GM21825 (cell line): Measurements from ENCODE around the gene CFAP77.
A peak's percentile ranks its signal among the peaks of the same experiment; 100 is the strongest.

Source experiments
- ATAC-seq: cut with Tn5 transposase; IDR thresholded peaks from one replicate; pipeline ENCODE4 v1.9.1; 2021; ENCODE audit warnings: mild to moderate bottlenecking, moderate library complexity; ENCODE audit not compliant: unreplicated experiment

CFAP77 gene

DNA sequence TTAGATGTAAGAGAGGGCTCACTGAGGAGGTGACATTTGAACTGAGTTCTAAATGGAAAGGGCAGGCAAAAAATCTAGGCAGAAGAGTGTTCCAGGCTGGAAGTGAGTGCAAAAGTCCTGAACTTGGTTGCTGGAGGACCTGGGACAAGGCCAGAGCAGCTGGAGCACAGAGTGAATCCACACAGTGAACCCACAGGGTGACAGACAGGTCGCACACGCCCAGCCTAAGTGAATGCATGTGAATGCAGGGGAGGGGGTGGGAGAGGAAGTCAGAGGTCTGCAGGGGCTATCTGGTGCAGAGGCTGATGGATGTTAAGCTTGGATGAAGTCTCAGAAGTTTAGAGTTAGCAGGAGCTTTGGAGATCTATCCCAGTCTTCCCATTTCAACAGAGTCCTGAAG is 2.8 kb upstream of the CFAP77 start:
- ATAC-seq: no peak

DNA sequence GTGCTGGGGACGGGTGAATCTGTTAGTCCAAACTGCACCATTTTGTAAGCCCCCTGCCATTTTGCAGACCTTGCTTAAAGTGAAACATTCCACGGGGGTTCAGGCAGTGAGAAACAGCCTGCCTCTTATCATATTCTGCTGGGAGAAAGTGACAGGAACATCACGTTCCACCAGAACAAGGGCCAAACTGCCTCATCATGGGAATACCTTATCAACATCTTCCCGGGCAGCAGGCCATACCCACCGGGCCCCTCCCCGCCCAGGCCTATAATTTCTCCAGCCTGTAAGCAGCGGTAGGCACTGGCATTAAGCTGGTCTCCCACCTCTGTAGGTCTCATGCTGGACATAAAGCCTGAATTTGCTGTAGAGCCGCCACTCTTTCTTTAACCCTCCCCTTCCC is 1.5 kb upstream of the CFAP77 start:
- no peak for ATAC-seq

DNA sequence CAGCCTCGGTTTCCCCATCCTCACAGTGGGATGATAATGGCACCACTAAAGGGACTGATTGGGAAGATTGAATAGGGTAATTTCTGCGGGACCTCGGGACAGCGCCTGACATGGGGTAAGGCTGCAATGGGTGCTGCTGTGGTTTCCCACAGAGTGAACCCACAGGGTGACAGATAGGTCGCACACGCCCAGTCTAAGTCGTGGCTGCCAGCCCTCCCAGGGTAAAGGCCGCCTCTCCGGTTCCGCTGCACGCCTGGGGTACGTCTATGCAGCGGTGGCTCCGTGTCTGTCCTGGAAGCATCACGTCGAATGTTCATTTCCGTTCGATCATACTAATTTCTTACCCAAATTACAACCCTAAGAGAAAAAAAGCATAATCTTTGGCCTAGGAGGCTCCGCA is 631 bp downstream of the CFAP77 start:
- no peak for ATAC-seq

DNA sequence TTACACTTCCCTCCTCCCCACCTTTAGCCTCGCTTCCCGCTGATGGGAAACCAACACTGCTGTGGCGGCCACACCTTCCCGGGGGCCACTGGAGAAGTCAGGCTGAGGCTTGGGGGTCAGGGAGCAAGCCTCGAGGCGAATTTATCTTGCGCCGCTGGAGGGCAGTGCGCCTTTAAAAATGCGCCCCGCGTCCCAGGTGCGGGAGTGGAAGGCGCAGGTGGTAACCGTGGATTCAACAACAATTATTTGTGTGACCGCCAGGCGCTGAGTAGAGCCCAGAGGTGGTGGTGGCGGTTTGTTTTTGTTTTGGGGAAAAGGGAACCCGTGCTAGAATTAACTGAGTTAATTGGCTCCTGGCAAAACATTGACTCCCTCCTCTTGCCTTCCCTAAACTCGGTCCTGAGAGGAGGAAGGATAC is 1.1 kb downstream of the CFAP77 start:
- peak; percentile 49 for ATAC-seq

DNA sequence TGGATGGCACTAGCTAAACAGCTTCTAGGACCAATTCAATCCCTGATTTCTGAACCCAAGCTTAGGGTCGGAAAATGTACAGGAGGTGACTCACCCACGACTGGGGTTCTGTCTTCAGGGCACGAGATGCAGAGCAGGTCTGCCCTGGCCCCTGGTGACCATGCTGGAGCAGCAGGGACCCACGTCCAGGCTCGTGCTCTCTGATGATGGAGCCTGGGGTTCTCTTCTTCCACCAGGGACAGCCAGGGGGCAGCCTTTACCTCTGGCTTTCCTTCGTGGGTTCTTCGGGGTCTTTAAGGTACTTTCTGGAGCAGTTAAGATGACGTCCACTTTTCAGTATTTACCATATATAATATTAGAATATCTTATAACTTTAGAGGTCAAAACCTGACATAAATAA is 2.1 kb downstream of the CFAP77 start:
- ATAC-seq: no peak

DNA sequence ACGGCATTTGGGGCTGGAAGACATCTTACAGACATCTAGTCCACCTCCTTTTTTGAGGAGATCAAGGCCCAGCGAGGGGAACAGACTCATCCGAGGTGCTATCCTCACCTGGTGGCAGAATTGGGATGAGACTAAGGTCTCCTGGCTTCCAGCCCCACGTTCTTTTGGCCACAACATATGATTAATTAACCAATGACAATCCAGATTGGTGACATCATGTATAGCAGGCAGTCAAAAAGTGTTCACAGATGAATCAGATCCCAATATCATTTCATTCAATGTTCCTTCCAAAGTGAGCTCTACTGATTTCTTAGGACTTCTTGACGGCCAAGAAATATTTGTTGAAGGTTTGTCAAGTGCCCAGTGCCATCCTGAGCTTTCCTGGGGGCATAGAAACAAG is 3.9 kb downstream of the CFAP77 start:
- ATAC-seq: no peak

DNA sequence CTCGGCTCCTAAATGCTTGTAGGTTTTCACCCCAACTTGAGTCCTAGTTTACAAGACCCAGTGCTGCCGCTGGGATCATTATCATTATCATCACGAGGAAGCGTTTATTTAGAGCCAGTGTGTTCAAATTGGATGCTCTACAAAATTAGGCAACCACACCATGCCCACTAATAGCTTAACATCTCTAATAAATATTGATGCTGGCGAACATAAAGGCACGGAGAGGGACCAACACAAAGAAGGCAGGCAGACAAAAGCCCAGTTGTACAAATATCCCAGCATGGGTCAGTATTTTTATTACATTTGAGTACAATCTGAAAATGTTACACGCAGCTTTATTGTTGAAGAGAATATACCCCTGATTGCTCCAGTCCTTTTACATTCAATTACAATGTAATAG is 4.7 kb downstream of the CFAP77 start:
- no peak for ATAC-seq

DNA sequence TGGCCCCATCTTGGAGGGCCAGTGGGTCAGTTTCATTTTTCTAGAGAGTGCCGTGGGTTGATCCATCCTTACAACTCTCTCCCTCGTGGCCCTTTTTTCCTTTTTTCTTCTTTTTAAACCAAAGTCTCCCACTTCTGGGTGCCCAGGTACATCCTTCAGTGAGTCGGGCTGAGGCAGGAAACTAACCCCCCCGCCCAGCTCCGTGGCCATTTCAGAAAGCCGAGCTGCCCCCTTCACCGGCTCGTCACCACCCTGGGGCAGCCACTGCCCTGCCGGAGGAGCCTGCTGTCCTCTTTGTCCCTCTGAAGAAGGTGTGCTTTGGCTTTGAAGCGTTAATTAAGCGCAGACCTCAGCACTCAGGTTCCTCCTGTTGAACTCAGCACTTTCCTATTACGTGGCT is 5.2 kb downstream of the CFAP77 start:
- ATAC-seq: no peak

DNA sequence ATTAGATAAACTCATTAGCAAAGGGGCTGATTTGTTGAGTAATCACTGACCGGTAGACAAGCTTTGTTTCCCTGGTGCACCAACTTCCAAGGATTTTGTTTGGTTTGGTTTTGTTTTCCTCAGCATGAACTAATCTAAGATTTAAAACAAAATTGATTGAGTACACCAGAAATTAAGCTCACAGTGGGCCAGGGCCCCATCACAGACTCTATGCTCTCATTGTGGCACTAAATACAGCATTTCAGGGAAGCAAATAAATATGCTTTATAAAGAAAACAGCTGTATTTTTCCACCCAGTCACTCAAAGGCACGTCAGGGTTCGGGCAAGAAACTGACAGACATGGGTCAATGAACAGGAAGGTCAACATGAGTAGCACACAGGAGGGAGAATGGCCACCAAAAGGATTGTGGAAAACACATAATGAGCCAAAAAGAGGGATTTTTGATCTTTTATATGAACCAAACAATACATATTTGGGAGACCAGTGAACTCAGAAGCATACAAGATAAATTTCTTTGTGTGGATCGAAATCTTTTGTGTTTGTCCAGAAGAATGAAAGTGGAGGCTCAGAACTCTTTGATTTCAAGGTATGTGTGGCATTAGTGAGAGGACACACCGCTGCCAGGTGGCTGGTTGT is 8.8 kb downstream of the CFAP77 start:
- no peak for ATAC-seq

DNA sequence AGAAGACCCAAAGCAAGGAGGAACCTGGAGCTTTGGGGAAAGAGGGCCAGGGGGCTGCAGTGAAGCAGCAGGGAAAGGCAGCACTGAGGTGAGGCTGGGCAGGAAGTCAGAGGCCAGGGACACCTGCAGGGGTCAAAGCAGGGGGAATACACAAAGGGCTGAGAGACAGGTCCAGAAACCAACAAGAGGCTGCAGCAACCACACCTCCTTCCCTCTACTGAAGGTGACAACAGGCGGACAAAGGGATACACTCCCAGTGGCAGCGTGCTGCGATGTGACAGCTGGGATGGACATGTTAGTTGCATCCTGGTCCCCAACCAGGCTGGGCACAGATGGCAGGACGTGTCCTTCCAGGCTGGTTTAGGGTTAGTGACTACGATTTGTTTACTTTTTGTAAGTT is 12.6 kb downstream of the CFAP77 start:
- no peak for ATAC-seq

DNA sequence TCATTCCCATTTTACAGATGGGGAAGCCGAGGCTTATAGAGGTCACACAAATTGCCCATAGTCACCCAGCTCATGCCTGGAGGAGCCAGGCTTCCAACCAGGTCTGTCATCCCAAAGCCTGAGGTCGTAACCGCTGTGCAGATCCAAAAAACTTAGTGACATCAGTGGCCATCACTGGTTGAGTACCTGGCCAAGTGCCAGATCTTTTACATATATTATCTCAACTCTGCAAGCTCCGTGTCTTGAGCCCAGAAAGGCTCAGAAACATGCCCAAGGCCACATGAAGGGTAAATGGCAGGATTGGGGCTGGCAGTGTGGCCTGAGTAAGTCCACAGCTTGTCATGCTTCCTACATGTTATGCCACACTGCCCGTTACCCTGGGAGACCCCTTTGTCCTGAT is 13.5 kb downstream of the CFAP77 start:
- no peak for ATAC-seq

DNA sequence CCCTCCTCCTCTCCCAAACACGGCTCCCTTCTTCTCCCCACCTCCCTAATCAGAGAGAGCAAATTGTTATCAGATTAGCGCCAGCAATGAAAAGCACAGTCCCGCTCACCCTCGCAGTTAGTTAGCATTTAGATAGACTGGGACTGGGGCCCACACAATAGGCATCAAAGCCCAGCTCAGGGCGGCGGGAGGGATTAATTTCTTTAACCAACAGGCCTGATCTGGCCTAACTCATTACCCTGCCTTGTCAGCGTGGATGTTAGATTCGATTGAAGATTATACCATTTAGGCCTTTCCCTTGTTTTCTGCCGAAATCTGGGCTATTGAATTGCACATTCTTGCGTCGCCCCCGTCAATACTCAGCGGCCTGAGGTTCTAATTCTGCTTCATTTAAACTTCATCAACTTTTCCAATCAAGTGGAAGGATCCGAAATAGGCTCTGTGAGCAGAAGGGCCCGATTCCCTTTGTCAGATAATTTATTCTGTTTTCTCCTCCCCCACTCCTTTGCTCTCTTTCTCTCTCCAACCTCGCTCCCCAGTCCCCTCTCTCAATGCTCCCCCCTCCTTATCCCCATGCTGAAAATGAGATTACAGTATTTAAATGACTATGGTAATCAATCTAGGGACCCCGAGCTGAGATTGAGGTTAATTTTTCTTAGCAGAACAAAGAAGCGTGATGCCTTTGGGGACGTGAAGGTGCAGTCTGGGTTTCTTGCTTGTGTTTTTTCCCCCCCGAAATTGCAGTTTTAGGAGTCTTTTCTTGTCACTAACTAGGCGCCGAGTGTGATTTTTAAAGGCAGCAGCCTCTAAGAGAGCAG is 15.1 kb downstream of the CFAP77 start:
- ATAC-seq: no peak

DNA sequence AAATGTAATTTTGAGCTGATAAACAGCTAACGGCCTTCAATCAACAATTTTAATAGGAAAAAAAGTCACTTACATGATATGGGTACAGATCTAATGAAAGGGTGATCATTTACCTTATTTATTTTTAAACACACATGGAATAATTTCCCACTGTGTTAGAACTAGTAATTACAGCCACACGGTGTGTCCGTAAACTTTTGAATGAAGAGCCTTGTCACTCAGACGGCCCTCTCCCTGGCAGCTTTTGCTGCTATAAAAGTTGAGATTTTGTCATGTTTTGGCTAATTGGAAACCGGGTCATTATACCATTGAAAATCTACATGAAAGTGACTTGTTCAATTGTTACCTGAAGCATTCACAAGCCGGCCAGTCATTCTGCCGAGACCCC is 15.7 kb downstream of the CFAP77 start:
- ATAC-seq: no peak

DNA sequence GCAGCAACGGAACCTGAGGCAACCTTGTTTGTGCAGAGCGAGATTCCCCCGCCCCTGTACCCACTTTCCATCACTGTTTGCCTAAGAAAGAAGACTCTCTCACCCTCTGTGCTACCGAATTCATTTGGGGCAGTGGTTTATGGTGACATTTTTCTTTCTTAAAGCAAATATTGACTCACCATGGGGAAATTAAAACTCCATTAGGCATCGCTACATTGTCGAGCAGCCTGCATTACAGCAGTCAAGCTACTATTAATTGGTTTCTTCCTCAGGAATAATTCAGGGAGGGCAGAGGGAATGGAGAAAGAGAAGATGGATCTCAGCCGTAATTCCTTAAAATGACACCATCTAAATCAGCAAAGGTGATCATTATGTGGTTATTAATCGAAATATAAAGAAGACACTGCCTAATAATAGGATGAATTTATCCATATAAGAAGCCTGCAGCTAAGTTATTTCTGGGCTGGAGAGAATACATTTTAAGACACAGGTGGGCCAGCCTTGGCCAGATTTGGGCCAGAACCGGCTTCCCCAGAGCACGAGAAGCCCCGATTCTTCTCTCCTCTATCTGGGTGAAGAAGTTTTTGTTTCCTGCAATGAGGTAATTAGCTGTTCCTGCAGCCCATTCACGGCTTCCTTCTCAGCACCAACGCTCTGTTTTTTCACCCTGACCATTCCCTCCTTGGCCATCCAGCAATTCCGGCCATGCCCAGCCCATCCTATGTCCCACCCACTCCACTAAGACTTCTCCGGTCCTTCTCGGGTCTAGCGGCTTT is 16.8 kb downstream of the CFAP77 start:
- no peak for ATAC-seq

DNA sequence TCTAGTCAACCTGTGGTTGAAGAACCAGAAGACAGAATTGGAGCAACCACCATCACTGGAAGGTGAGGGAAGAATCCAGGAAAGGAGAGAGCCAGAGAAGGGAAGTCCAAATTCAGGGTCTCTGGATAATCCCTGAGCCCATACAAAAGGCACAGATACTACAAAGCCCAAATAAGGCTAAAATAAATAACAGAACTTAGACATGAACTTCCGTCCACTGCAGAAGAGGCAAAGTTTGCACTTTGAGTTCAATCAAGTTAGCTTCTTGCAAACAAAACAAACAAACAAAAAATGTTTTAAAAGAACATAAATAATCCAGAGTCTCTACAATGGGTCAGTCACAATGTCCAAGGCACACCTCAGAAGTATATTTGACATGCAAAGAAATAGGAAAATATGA is 21.0 kb downstream of the CFAP77 start:
- ATAC-seq: no peak

DNA sequence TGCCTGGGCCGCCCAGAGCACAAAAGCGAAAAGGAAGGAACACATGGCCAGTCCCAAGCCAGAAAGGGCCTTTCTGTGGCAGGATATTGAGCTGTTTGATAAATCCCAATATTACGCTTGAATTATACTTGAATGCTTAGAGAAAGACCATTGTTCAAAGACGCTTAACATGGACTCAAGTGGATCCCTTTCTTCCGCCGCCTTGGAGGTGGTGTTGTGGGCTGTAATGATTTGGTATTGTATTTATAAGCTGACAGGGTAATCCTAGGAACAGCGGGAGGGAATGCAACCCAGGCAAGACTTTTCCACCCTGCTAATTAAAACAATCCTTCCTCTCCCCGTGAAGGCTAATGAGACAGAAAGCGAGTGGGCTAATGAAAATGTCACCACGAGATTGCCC is 24.9 kb downstream of the CFAP77 start:
- no peak for ATAC-seq

DNA sequence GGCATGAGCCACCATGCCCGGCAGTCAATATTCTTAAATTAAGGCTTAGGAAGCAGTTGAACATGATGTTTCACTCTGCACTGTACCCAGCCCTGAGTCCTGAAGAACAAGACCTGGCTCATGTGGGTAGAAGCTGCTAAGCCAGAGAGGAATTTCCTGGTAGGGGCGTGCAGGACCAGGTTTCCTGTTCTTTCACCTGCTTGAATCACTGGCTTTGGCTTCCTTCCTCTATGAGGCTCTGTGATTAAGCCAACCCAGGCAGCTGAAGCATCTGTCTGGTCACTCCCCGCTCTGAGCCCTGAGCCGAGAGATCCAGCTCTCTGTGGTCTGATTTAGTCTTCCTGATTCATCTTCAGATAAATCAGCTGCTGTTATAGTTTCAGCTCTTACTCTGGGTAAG is 29.1 kb downstream of the CFAP77 start:
- ATAC-seq: no peak

DNA sequence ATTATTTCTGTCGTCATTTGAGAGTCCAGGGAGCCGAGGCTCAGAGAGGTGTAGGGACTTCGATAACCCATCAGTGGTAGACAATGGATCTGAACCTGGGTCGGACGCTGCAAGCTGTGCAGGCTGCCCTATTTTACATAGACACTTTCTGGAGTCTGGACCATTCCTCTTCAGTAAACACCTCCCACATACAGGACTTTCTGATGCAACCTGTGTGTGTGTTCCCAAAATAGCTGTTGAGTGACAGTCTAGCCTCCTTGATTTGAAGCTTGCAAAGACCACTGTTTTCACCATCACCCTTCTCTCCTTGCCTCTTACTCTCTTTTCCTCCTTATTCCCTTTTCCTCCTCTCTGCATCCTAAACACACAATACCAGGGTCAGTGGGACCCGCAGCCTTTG is 30.7 kb downstream of the CFAP77 start:
- ATAC-seq: no peak

DNA sequence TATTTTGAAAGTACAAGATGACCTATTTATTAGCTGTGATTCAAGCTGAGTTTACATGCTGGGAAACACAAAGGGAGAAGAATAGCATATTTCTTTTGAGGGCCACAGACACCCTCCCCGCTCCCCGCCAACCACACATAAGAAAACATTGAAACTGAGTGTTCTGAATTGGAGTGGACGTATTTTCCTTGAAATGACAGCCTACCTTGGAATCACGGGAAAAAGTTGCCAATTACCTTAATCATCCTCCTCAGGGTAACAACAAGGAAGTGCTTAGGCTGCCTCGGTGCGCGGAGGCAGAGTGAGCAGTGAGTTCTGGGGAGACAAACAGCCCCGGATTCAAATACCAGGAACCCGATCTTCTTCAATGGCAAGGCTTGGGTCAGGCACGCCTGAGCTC is 31.4 kb downstream of the CFAP77 start:
- ATAC-seq: no peak

DNA sequence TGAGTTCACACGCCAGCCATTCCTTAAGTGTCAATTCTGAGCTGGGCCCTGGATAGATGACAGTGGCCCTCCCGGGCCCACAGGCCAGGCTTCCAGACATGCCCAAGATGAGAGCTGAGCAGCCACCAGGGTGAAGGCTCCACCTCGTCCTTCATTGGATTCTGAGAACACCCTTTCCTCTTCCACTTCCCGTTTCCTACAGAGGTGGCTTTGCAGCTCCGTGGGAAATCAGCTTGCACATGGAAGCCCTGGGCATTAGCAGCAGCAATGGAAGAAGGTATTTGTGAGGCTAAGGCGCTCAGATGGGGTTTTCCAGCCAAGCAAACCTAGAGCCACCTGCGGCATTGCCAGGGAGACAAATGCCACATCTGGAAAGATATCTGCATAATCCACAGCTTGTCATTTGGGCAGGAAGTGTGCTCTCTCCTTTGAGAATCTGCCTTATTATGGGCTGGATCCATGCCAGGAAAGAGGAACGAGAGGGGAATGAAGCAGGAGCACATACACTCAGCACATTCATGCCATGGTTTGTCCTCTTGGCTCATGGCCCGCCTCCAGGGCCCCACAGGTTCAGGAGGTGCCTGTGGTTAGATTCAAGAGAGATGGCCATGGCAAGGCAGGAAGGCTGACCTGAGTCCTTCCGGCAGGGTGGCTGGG is 34.1 kb downstream of the CFAP77 start:
- no peak for ATAC-seq

DNA sequence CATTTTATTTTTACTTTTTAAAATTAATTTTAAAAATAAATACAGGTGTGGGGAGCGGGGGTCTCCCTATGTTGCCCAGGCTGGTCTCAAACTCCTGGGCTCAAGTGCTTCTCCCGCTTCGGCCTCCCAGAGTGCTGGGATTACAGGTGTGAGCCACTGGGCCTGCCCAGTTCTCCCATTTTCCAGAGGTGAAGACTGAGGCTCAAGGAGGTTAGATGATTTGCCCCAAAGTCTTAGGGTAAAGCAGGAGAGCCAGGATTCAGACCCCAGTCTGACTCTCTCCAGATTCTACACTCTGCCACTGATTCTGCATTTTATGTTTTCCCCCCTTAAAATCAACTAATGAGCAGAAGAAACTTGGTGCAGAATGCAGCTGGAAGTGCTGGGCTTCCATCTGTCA is 36.9 kb downstream of the CFAP77 start:
- ATAC-seq: no peak

DNA sequence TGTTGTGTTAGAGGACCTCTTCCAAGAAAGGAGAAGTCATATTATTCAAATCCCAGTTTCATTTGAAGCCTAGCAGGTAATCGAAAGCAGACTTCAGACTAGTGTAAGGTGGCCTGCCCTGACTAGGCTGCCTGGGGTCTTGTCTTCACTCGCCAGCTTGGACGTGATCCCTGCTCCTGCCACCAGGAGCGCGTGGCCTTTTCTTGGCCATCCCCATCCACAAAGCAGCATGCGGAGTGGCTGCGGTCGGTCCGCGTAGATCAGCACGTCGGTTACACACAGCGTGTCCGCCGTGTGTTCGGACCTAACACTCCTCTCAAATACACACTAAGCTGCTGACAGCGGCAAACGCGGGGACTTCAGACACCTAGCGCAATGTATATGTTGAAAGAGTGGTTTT is 37.3 kb downstream of the CFAP77 start:
- ATAC-seq: no peak
